Spleen (tissue), 7 donors: ENCODE measurements around the gene GMEB2.

Experiments
- CTCF ChIP-seq, 11 experiments: fragments of 200-600 bp in 7 of 11; fragments of 450-650 bp in 4 of 11; sonication (generic) in 4 of 11; IDR thresholded peaks in 8 of 11; conservative IDR thresholded peaks in 3 of 11; 1 replicate in 7 of 11; 2 replicates in 4 of 11; pipeline versions ENCODE4 v1.4.0 to v1.8.0; 2016 to 2021; ENCODE audit warnings: antibody characterized with exemption in 11 of 11, inconsistent platforms in 4 of 11, mild to moderate bottlenecking in 1 of 11
- POLR2A ChIP-seq, 3 donors: fragments of 450-650 bp; IDR thresholded peaks; one replicate each; pipeline ENCODE4 v1.5.1; 2017; ENCODE audit warnings: antibody characterized with exemption in 3 of 3, mild to moderate bottlenecking in 1 of 3
- POLR2AphosphoS5 ChIP-seq, 3 donors: sonication (generic); formaldehyde crosslinking; IDR thresholded peaks; one replicate each; pipeline ENCODE4 v1.5.1; 2017; ENCODE audit warnings: antibody characterized with exemption in 3 of 3
- donor health status: DM: no; HTN: no; CAD: no; lungs with moderate emphysema.
- donor health status: DM: no; HTN: no; CAD: no.
- donor health status: DM: no; HTN: no; CAD: no.

- TF ChIP-seq CTCF (IDR thresholded peaks at IDR 0.05 in 8 of 11, conservative IDR thresholded peaks at IDR 0.05 in 3 of 11) (no peak), POLR2A (IDR thresholded peaks at IDR 0.05) (no peak), POLR2AphosphoS5 (IDR thresholded peaks at IDR 0.05) (peak in 1 of 3 donors; percentile 30)
These were observed 36.4 kb downstream of the GMEB2 start for GRCh38 chr20:63590218-63591146.
